Esophagus squamous epithelium (tissue), 5 donors: ENCODE data around the gene C8A. TPM values are rescaled to one million over a fixed set of nuclear protein-coding genes. Genes with fewer than 3 reads are reported as not detected.

ENCODE experiments used
- DNase-seq: peaks from one replicate; lab custom pipeline; 2025; lab: John Stamatoyannopoulos, UW
- H3K27ac ChIP-seq, 4 donors: fragments of 200-600 bp; sonication (generic); one replicate each; pipeline ENCODE4 v1.5.1; 2016 to 2019; ENCODE audit warnings: mild to moderate bottlenecking in 1 of 4
- H3K27me3 ChIP-seq, 4 donors: fragments of 200-600 bp; sonication (generic); 1 replicate in 3 of 4; 2 replicates in 1 of 4; pipeline versions ENCODE4 v1.5.1 to v1.6.0; 2017 to 2021; ENCODE audit warnings: antibody characterized with exemption in 1 of 4
- H3K36me3 ChIP-seq, 3 donors: fragments of 200-600 bp; sonication (generic); one replicate each; pipeline ENCODE4 v1.5.1; 2016 to 2019
- H3K4me1 ChIP-seq, 3 donors: fragments of 200-600 bp; sonication (generic); one replicate each; pipeline ENCODE4 v1.5.1; 2017 to 2019
- H3K4me3 ChIP-seq, 4 donors: fragments of 200-600 bp; sonication (generic); 1 replicate in 3 of 4; 2 replicates in 1 of 4; pipeline ENCODE4 v1.5.1; 2016 to 2019; ENCODE audit warnings: mild to moderate bottlenecking in 2 of 4, moderate library complexity in 1 of 4
- H3K9me3 ChIP-seq, 3 donors: fragments of 200-600 bp; sonication (generic); one replicate each; pipeline ENCODE4 v1.5.1; 2016 to 2019
- POLR2A ChIP-seq, 4 donors: fragments of 450-650 bp; IDR thresholded peaks; one replicate each; pipeline ENCODE4 v1.6.1; 2017; ENCODE audit warnings: antibody characterized with exemption in 4 of 4, mild to moderate bottlenecking in 4 of 4, moderate library complexity in 3 of 4
- WGBS, 2 donors: methylation state at CpG; one replicate each; pipeline ENCODE4 v1.1.5; 2018; 5-methylcytosine and 5-hydroxymethylcytosine counted together
- intact Hi-C: fragments of 100-400 bp; cut with DNase I; formaldehyde crosslinking; loops from one replicate; pipeline ENCODE4 v1.15.0; 2022
- total RNA-seq, 4 donors: library from RNA; depleted of rRNA; stranded (reverse); fragments of >200 nt; gene quantifications; one replicate each; pipeline ENCODE4 v1.1.0, GENCODE V29; 2016
- TF ChIP-seq, protein P1 (sequence below), 6 experiments: fragments of 450-650 bp in 4 of 6; fragments of 200-600 bp in 2 of 6; sonication (generic) in 2 of 6; IDR thresholded peaks; one replicate each; pipeline ENCODE4 v1.5.1; 2016 to 2019; ENCODE audit warnings: antibody characterized with exemption in 6 of 6, mild to moderate bottlenecking in 4 of 6, moderate library complexity in 4 of 6
- donor health status: DM: yes; HTN: yes; CAD: no.

The C8A gene
- total RNA-seq, 4 donors from 2014 or later = not detected

DNA sequence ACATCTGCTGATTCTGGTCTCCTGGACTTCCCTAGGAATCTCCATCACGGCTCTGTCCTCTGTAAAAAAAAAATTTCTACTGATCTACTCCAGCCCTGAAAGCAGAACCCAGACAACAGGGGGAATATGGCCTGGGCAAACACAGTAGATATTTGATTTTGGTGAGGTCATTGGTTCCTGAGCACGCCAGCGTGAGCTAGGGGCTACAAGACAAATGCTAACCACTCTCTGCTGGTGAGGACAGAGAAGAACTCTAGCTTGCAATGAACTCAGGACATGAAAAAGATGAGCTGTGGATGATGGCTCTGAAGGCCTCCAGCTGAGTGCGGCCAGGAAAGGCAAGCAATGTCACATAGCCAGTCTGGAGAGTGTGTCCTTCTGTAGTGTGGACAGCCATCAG is 18.2 kb upstream of the C8A start:
- intact Hi-C loops = no loop called here
- WGBS, 2 donors = 77 to 82% methylated on average over 3 to 4 of the region's 4 CpGs
- TF ChIP-seq, protein P1, sequence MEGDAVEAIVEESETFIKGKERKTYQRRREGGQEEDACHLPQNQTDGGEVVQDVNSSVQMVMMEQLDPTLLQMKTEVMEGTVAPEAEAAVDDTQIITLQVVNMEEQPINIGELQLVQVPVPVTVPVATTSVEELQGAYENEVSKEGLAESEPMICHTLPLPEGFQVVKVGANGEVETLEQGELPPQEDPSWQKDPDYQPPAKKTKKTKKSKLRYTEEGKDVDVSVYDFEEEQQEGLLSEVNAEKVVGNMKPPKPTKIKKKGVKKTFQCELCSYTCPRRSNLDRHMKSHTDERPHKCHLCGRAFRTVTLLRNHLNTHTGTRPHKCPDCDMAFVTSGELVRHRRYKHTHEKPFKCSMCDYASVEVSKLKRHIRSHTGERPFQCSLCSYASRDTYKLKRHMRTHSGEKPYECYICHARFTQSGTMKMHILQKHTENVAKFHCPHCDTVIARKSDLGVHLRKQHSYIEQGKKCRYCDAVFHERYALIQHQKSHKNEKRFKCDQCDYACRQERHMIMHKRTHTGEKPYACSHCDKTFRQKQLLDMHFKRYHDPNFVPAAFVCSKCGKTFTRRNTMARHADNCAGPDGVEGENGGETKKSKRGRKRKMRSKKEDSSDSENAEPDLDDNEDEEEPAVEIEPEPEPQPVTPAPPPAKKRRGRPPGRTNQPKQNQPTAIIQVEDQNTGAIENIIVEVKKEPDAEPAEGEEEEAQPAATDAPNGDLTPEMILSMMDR (IDR thresholded peaks at IDR 0.05) = no peak

DNA sequence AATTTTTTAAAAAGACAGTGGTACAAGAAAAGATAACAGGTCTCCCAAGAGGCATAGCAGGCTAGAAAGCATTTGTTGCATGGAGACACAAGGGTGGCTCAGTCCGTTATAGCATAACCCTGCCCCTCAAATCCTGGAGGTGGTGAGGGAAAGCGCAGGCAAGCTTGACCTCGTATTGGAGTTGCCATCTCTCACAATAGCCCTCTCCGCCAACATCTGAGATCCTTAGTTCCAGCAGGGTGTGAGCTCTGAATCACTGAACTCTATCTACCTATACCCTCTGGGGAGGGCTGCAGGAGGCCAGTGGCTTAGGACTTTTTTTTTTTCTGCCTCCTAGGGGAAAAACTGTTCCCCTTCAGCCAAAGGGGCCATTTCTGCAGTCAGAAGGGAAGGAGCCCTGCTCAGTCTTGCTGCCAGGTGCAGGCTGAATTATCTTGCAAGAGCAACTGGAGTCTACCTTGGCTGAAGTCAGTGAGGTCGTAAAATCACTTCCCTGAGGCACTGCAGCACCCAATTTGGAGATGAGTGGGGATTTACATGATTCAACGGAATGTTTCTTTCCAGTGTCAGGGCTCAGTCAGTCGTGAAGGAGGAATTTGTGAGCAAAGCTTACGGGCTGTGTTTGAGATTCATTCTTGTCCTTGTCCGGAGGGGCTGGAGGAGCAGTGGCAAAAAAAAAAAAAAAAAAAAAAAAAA is 17.2 kb upstream of the C8A start:
- TF ChIP-seq, protein P1 (IDR thresholded peaks at IDR 0.05) = no peak
- no peak for TF ChIP-seq POLR2A (IDR thresholded peaks at IDR 0.05)

More for the DNA sequence above, 18.2 kb upstream of the C8A start:
- Histone ChIP-seq H3K9me3 (no peaks in the 10 kb centered on the region), H3K4me3 (no peak overlapping the region), H3K4me1 (peaks cover 0 to 9% (median 0%) of the 10 kb centered on the region in 3 donors), H3K27ac (no peak overlapping the region), H3K36me3 (no peaks in the 10 kb centered on the region), H3K27me3 (peaks cover 0 to 18% (median 0%) of the 10 kb centered on the region in 4 donors)
- DNase-seq = no peak

GRCh38 chr1:56838759-56839158 is 15.8 kb upstream of the C8A start:
- intact Hi-C loops = no loop called here
- no peak overlapping the region for H3K4me3 ChIP-seq
- no peak overlapping the region for H3K27ac ChIP-seq
- H3K4me1 ChIP-seq = no peaks in the 10 kb centered on the region
- TF ChIP-seq, protein P1 (IDR thresholded peaks at IDR 0.05) = no peak
- TF ChIP-seq POLR2A (IDR thresholded peaks at IDR 0.05) = no peak
- 83% methylated on average over 2 of the region's 3 CpGs; no CpG with 5 or more reads in 1 of the 2 donors for WGBS, 2 donors
- no peaks in the 10 kb centered on the region for H3K9me3 ChIP-seq
- H3K36me3 ChIP-seq = no peaks in the 10 kb centered on the region
- H3K27me3 ChIP-seq = peaks cover 0 to 15% (median 0%) of the 10 kb centered on the region in 4 donors
- DNase-seq = no peak

More for the DNA sequence above, 17.2 kb upstream of the C8A start:
- DNase-seq = no peak
- 43 to 64% methylated on average over 8 to 9 of the region's 9 CpGs for WGBS, 2 donors
- H3K4me1 ChIP-seq = peaks cover 0 to 1% (median 0%) of the 10 kb centered on the region in 3 donors
- H3K9me3 ChIP-seq = no peaks in the 10 kb centered on the region
- H3K27me3 ChIP-seq = peaks cover 0 to 15% (median 0%) of the 10 kb centered on the region in 4 donors
- H3K27ac ChIP-seq = no peak overlapping the region
- no peaks in the 10 kb centered on the region for H3K36me3 ChIP-seq
- intact Hi-C loops = no loop called here
- H3K4me3 ChIP-seq = no peak overlapping the region

- Histone ChIP-seq H3K4me3 (no peak overlapping the region), H3K4me1 (no peaks in the 10 kb centered on the region), H3K27ac (no peak overlapping the region), H3K36me3 (no peaks in the 10 kb centered on the region), H3K27me3 (peaks cover 0 to 15% (median 0%) of the 10 kb centered on the region in 4 donors), H3K9me3 (no peaks in the 10 kb centered on the region)
- 86 to 88% methylated on average over 3 of the region's 3 CpGs for WGBS, 2 donors
- no peak for DNase-seq
- TF ChIP-seq, protein P1 (IDR thresholded peaks at IDR 0.05) = no peak
- TF ChIP-seq POLR2A (IDR thresholded peaks at IDR 0.05) = no peak
- intact Hi-C loops = no loop called here
Observed at GRCh38 chr1:56843544-56843943, 11.1 kb upstream of the C8A start.

GRCh38 chr1:56844545-56845136 is 10.0 kb upstream of the C8A start:
- H3K4me3 ChIP-seq = no peak overlapping the region
- H3K36me3 ChIP-seq = no peaks in the 10 kb centered on the region
- no peak for DNase-seq
- TF ChIP-seq, protein P1 (IDR thresholded peaks at IDR 0.05) = no peak
- no peak for TF ChIP-seq POLR2A (IDR thresholded peaks at IDR 0.05)
- WGBS, 2 donors = 62 to 76% methylated on average over 9 of the region's 9 CpGs
- no peak overlapping the region for H3K27ac ChIP-seq
- H3K9me3 ChIP-seq = no peaks in the 10 kb centered on the region
- intact Hi-C loops = no loop called here
- H3K4me1 ChIP-seq = no peaks in the 10 kb centered on the region
- peaks cover 0 to 11% (median 0%) of the 10 kb centered on the region in 4 donors for H3K27me3 ChIP-seq
